ENCODE measurements around the gene SLC20A1. TPM values are rescaled to one million over a fixed set of nuclear protein-coding genes. Genes with fewer than 3 reads are reported as not detected.

Gene SLC20A1
- total RNA-seq, 2 donors from 2014 or later = 10.7 to 34.1 TPM

DNA sequence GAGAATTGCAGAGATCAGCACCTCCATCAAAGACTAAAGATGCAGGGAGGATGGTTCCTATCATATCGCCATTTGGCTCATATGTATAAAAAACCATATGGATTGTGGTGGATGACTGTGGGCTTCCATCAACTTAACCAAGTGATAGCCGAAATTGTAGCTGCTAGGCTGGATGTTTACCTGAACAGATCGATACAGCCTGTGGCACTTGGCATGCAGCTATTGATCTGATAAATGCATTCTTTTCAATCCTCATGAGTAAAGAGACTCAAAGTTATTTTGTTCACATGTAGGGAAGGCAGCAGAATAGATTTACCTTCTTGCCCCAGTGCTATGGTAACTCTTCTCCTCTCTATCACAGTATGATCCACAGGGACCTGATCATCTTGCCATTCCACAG, 42.8 kb upstream of the SLC20A1 start:
- TF ChIP-seq POLR2AphosphoS5 (IDR thresholded peaks at IDR 0.05) (no peak), POLR2A (IDR thresholded peaks at IDR 0.05) (no peak)
- TF ChIP-seq, protein P1, sequence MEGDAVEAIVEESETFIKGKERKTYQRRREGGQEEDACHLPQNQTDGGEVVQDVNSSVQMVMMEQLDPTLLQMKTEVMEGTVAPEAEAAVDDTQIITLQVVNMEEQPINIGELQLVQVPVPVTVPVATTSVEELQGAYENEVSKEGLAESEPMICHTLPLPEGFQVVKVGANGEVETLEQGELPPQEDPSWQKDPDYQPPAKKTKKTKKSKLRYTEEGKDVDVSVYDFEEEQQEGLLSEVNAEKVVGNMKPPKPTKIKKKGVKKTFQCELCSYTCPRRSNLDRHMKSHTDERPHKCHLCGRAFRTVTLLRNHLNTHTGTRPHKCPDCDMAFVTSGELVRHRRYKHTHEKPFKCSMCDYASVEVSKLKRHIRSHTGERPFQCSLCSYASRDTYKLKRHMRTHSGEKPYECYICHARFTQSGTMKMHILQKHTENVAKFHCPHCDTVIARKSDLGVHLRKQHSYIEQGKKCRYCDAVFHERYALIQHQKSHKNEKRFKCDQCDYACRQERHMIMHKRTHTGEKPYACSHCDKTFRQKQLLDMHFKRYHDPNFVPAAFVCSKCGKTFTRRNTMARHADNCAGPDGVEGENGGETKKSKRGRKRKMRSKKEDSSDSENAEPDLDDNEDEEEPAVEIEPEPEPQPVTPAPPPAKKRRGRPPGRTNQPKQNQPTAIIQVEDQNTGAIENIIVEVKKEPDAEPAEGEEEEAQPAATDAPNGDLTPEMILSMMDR (IDR thresholded peaks at IDR 0.05) = no peak
- WGBS = 77% methylated on average over 3 of the region's 3 CpGs
- intact Hi-C loops (cut with DNase I) = no loop called here

DNA sequence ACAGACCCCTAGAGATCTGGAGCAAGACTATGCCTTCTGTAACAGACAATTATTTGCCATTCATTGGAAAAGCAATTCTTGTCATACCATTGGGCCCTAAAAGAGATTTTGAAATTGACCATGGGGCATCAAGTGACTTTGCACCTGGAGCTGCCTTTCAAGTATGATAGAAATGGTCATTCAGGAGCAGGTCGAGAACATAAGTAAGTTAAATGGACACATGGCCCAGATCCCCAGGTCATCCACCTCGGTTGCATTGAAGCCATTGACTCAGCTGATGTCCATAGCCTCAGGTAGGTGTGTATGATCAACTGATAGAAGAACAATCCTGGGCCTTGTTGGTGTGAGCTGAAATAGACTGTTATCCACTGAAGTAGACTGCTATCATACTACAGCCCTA, 42.0 kb upstream of the SLC20A1 start:
- Histone ChIP-seq H3K27me3 (replicated peaks; ENCODE audit: insufficient read depth) (no peaks in the 10 kb centered on the region), H3K27ac (no peak overlapping the region), H3K4me3 (no peak overlapping the region), H3K4me1 (replicated peaks) (no peaks in the 10 kb centered on the region), H3K36me3 (no peaks in the 10 kb centered on the region), H3K9me3 (no peaks in the 10 kb centered on the region)
- WGBS = 94% methylated on average over 2 of the region's 2 CpGs
- TF ChIP-seq, protein P1 (IDR thresholded peaks at IDR 0.05) = no peak
- TF ChIP-seq POLR2A (IDR thresholded peaks at IDR 0.05) (no peak), POLR2AphosphoS5 (IDR thresholded peaks at IDR 0.05) (no peak)
- intact Hi-C loops (cut with DNase I) = no loop called here
- no peak for DNase-seq (ENCODE audit: low spot score)

More for the DNA sequence above, 42.8 kb upstream of the SLC20A1 start:
- Histone ChIP-seq H3K9me3 (no peaks in the 10 kb centered on the region), H3K27me3 (replicated peaks; ENCODE audit: insufficient read depth) (no peaks in the 10 kb centered on the region), H3K36me3 (no peaks in the 10 kb centered on the region), H3K4me3 (no peak overlapping the region), H3K4me1 (replicated peaks) (no peaks in the 10 kb centered on the region), H3K27ac (no peak overlapping the region)
- DNase-seq (ENCODE audit: low spot score) = no peak

DNA sequence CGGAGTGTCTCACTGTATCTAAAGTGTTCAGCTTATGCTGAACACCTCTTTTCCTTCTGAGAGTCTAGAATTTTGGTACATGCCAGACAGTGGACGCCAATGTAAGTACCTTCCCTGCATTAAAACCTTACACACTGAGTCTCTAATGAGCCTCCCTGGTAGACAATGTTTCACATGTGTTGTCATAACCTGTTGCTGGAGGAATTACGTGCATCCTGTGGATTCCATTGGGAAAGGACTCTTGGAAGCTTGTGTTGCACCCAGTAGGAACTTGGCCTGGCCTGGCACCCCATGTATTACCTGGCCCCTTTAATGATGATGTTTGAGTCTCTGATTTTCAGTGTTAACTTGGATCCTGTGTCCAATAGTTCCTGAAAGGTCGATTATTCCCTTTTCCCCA, 40.8 kb upstream of the SLC20A1 start:
- no peaks in the 10 kb centered on the region for H3K36me3 ChIP-seq
- no peak overlapping the region for H3K27ac ChIP-seq
- 79% methylated on average over 4 of the region's 4 CpGs for WGBS
- TF ChIP-seq POLR2AphosphoS5 (IDR thresholded peaks at IDR 0.05) = no peak
- TF ChIP-seq POLR2A (IDR thresholded peaks at IDR 0.05) = no peak
- TF ChIP-seq, protein P1 (IDR thresholded peaks at IDR 0.05) = no peak
- no peaks in the 10 kb centered on the region for H3K27me3 ChIP-seq (replicated peaks; ENCODE audit: insufficient read depth)
- no peak overlapping the region for H3K4me3 ChIP-seq
- intact Hi-C loops (cut with DNase I) = no loop called here
- H3K9me3 ChIP-seq = no peaks in the 10 kb centered on the region
- no peaks in the 10 kb centered on the region for H3K4me1 ChIP-seq (replicated peaks)
- DNase-seq (ENCODE audit: low spot score) = no peak

DNA sequence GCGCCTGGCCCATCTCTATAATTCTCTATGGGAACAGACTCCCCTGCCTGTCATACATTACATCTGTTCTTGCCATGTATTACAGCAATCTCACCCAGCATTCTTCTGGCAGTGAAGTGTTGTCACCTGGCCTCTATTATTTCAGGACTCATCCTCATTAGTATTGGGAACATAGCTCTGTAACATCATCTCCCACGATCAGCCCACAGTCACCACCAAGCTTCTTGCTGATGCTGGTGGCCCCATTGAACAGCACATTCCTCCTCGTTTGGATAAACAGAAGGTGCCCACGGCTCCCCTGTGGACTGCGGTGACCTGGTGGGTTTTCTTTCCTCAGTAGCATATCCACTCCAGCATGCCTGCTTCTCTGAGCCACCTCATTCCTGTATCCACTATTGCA, 39.8 kb upstream of the SLC20A1 start:
- no peak for TF ChIP-seq POLR2A (IDR thresholded peaks at IDR 0.05)
- TF ChIP-seq POLR2AphosphoS5 (IDR thresholded peaks at IDR 0.05) = no peak
- no peaks in the 10 kb centered on the region for H3K36me3 ChIP-seq
- H3K4me3 ChIP-seq = no peak overlapping the region
- no peaks in the 10 kb centered on the region for H3K4me1 ChIP-seq (replicated peaks)
- WGBS = 80% methylated on average over 5 of the region's 5 CpGs
- DNase-seq (ENCODE audit: low spot score) = no peak
- intact Hi-C loops (cut with DNase I) = no loop called here
- no peak overlapping the region for H3K27ac ChIP-seq
- no peaks in the 10 kb centered on the region for H3K27me3 ChIP-seq (replicated peaks; ENCODE audit: insufficient read depth)
- no peaks in the 10 kb centered on the region for H3K9me3 ChIP-seq

DNA sequence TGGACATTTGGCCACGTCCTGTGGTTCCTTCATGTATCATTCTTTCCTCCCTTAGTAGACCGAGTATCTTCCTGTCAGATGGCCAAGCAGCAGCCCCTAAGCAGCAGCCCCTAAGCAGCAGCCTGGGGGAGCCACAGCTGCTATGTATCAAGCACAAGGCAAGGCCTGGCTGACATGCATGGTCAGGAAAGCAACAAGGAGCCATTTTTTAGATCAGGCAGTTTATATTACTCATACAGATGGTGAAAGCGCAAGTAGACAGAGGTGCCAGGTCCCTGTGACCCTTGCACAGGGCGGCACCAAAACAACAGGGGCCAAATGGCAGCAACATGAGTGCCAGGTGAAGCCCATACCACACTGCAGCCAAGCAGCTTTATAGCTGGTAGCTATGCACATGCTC, 39.2 kb upstream of the SLC20A1 start:
- TF ChIP-seq, protein P1 (IDR thresholded peaks at IDR 0.05) = no peak
- TF ChIP-seq POLR2AphosphoS5 (IDR thresholded peaks at IDR 0.05) (no peak), POLR2A (IDR thresholded peaks at IDR 0.05) (no peak)
- Histone ChIP-seq H3K27me3 (replicated peaks; ENCODE audit: insufficient read depth) (no peaks in the 10 kb centered on the region), H3K4me1 (replicated peaks) (no peaks in the 10 kb centered on the region), H3K36me3 (no peaks in the 10 kb centered on the region), H3K9me3 (no peaks in the 10 kb centered on the region), H3K27ac (no peak overlapping the region), H3K4me3 (no peak overlapping the region)
- WGBS = 72% methylated on average over 4 of the region's 4 CpGs
- no peak for DNase-seq (ENCODE audit: low spot score)
- intact Hi-C loops (cut with DNase I) = no loop called here

Measured in prostate gland (tissue), 2 donors.